Suppressor macrophage treated with lipopolysaccharide for 4 hours (primary cell): Measurements from ENCODE around the gene STK11.

ENCODE experiments used
- DNase-seq: peaks from one replicate; pipeline ENCODE4 v3.0.0-alpha.2; 2020

Gene STK11

GRCh38 chr19:1226522-1227303 is 21.1 kb downstream of the STK11 start:
- no peak for DNase-seq

- DNase-seq: no peak
Observed at GRCh38 chr19:1227304-1228054, 21.9 kb downstream of the STK11 start.

GRCh38 chr19:1228161-1228957 is 22.8 kb downstream of the STK11 start:
- DNase-seq: no peak

- DNase-seq: no peak
Observed at GRCh38 chr19:1229056-1229923, 23.7 kb downstream of the STK11 start.

DNA sequence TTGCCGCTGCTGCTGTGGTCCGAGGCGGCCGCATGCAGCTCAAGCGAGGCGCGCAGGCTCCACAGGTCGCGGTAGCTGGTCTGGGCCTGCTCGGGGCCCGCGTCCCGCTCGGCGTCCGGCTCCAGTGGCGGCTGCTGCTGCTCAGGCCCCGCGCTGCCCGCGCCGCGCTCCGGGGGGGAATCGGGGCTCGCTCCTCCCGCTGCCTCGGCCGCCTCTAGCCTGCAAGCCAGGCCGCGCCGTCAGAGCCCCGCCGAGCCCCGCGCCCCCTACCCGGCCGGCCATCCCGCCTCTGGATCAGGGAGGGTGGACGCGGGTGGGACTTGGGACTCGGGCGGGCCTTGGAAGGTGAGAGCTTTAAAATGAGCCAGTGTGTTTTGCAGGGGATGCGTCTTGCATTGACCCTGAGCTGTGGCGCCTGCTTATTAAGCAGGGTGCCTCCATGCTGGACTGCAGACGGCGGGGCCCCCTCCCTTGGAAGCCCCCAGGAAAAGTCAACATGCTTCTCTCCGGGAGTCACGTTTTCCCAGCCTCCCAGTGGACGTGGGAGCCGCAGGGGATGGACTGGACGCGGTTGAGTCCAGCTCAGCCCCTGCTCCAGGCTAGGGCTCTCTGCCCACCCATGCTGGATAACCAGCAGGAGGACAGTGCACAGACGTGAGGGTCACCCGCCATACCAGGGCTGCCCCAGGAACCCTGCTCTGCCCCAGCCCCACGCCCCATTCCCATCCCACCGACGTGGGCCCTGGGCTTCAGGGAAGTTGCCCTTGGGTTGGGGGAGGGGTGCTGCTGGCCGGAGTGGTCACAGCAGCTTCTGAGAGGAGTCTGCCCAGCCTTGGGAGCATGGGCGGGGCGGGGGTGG is 24.6 kb downstream of the STK11 start:
- DNase-seq: no peak

DNA sequence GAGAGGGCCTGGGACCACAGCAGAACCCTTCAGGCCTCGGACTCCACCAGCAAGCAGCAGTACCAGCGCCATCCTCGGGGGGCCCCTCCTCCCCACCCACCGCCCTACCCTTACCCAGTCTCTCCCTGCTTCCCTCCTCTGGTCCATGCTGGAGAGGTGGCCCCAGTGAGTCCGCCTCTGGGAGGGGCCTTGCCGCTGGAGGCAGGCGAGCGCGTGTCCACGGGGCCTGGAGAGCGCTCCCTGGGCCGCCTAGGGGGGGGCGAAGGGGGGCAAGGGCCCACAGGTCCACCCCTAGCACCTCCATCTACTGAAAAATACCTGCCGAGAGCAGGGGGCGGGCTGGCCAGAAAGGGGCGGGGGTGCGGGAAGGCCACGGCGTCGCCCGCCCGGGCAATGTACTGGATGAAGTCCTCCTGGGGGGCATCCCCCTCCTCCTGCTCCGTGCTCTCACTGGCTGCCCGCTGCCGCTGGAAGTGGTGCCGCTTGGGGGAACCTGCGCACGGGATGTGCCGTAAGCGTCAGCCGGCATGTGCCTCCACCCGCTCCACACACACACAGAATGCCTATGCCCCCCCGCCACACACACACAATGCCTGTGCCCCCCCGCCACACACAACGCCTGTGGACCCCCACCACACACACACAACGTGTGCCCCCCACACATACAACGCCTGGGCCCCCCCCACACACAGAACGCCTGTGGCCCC is 25.4 kb downstream of the STK11 start:
- no peak for DNase-seq

DNA sequence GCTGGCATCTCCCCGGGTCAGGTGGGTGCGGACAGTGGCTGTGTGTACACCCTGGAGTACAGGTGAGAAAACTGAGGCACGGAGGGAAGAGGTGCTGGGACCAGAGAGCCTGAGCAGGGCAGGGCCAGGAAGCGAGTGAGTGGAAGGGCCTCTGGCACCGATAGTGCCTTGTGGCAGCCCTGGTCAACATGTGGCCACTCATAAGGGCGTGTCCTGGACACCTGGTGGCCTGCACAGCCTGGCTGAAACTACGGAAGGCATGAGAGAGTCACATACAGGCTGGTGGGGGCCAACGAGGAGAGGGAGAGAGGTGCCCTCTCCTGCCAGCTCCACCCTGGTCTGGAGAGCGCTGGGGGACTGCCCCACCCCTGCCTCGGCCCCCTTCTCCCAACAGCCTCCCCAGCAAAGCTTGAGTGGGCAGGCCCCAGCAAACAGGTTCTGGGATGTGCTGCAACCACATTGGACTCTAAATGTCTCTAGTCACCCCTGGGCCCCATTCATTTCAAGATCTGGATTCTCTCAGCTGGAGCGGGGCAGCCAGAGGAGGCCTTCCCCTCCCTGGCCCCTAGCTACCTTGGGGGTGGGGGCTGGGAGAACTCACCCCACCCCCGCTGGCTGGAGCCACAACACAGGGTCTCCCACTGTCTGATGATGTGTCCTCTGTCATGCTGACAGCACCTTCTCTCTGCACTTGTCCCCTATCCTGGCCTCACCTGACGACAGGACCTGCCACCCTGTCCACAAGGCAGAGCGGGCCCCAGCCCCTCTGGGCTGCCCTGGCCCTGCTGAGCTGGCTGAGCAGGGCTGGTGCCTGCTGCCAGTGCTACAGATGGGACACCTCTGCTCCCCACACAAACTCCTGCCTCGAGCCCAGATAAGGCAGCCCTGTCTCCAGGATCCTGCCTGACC is 26.4 kb downstream of the STK11 start:
- DNase-seq: no peak

DNA sequence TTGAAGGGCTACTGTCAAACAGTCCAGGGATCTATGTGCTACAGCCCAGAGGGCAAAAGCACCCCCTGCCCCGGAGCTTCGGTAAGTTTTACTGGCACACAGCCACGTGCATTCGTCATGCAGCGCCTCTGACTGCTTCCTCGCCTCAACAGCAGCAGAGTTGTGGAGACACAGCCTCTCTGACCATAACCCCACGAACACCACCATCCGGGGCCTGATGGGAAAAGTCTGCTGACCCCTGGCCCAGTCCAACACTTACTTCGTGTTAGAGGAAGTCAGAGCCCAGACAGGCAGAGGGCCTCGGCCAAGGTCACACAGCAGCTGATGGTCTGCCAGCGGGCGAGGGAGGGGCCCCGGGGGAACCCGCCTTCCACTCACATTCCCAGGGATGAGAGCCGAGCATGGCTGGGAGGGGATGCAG is 27.1 kb downstream of the STK11 start:
- DNase-seq: no peak

DNA sequence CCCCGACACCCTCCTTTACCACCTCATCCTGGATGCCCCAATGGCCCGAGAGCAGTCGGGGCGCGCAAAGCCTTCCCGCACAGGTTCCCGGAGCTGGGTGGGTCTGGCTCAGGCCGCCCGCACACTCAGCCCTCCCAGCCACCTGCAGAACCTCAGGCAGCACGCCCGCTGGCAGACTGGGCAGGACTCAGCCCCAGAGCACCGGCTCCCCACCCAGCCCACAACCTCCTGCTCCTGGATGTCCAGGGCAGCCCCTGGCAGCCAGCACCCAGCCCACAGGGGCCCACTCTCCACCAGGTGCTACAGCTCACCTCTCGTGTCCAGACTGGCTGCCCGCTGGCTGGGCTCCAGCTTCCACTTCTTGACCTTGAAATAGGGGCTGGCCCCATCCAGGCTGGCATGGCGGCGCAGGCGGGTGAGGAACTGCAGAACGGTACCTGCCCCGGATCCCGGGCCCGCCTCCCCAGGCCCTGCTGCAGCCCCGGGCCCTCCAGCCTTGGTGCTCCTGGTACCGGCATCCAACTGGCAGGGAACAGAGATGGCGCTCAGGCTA is 27.6 kb downstream of the STK11 start:
- no peak for DNase-seq

DNA sequence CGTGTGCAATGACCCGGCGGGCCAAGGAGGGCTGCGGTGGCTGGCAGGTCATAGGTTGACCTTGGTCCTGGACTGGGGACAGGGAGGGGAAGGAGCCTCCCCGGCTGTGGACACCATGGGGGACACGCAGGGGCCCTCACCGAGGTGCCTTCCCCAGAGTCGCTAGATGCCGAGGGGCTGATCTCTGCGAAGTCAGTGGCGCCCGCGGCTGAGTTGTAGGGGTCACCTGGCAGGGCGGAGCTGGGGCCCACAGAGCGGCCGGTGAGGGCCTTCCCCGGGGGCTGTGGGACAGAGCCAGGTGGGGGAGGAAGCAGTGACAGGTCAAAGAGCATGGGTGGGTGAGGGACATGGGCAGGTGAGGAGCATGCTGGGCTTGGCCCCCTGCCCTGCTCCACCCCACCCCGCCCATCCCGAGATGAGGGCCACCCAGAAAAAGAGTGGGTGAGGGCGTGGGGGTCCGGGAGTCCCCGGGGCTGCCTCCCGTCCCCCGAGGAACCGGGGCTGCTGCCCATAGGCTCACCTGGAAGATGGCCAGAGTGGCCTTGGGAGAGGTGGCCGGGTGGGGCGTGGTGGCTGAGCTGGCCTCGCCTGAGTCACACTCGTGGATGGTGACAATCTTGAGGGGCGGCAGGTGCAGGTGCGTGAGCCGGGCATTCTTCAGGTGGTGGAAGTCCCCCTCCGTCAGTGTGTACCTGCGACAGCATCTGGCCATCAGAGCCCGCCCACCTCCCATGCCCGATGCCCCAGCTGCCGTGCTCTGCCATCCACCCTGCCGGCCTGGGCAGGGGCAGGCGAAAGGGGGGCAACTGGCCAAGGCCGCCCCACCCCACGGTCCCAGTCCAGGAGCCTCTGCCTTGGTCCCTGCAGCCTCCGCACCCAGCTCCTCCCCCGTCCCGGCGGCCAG is 28.7 kb downstream of the STK11 start:
- no peak for DNase-seq

DNA sequence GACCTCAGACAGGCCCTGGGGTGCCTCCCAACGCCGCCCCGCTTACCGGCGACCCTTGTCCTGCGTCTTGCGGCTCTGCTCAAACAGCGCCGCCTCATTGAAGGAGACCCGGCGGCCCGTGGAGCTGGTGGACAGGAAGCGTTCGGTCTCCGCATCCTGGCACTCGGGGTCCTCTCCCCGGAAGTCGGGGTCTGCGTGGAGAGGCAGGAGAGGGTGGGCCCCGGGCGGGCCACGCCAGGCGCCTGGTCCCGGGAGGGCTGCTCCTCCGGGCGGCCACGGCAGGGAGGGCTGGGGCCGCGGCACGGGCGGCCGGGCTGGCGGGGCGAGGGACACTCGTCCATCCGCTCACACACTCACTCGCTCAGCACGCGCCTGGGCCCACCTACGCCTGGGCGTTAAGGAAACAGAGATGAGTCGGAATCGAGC is 29.4 kb downstream of the STK11 start:
- no peak for DNase-seq

DNA sequence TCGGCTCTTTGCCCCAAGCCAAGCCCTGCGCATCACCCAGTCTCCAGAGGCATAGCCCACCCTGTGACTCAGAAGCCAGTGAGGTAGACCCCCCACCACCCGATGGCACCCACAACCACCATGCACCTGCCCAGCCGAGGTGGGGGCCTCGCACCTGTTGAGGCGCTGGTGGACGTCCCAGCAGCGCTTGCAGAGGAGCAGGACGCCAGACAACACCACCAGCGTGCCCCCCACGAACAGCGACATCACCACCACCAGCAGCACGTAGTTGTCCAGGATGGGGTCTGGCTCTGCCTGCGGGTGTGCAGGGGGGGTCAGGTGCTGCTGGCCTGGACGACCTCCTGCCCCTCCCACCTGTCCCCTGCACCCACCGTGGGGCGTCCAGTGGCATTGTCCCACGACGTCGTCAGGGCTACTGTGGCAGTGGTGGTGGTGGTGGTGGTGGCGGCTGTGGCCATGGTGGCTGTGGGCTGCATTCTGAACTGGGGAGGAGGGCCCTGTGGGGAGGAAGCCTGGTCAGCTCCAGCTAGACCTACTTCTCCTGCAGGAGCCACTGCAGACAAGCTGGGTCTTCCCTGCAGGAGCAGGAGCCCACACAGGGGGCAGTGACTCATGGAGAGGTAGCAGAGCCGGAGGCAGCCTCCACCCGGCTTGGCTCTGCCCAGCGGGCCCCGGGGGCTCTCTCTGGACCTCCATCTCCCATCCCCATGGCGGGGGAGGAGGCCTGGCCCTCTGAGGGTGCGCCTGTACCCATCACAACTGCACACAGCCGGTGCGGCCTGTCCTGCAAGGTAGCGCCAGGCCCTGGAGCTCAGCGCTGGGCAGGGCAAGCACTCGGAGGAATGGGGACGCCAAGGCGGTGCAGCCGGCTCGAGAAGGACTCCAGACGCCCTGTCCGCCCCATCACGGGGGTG is 30.3 kb downstream of the STK11 start:
- no peak for DNase-seq

- DNase-seq: no peak
Observed at GRCh38 chr19:1236576-1236975, 31.0 kb downstream of the STK11 start.

DNA sequence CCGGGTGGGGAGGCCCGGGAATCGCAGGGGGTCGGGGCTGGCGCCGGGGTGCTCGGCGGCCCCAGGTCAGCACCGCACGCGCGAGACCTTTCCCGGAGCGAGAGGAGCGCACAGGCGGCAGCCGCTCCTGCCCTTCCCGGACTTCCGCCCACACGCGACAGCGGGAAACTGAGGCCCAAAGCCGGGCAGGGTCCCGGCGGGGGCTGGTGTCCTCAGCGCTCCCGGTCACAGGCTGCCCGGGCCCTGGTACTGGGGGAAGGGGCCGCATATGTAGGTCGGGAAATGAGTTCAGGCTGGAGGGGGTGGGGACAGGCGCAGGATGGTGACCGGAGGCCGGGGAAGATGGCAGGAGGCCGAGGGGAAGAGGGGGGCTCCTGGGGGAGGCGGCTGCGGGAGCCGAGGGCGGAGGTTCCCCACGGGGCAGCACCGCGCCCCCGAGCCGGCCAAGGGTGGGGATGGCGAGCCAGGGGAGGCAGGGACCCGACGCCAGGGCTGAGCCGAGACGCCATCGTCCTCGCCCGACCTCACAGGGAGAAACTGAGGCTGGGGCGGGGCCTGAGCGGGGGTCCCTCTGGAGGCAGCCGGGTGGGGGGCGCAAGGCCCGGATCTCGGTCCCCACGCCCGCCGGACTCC is 31.6 kb downstream of the STK11 start:
- DNase-seq: no peak

DNA sequence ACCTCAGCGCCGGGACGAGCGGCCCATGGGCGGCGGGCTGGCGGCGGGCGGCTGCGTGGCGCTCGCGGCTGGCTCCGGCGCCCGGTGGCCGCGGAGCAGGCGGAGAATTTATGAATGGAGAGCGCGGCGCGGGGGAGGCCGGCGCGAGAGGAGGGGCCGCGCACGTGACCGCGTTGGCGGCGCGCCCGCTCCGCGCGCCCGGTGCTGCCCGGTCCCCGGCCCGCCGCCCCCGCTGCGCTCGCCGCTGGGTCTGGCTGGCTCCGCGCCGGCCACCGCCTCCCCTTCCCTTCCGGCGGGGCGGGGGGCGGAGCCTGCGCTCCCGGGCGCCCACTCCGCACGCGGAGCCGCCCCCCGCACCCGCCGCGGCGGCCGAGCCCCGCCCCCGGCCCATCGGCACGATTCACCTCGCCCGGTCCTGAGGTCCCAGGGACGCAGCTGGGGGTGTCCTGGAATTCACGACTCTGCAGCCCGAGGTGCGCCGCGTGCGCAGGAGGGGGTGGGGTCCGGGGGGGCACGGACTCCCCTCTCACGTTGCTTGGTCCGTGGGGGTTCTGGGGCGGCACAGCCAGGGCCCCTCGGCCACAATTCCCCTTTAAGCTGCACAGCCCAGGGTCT is 32.3 kb downstream of the STK11 start, which contains the start of gene CBARP:
Gene CBARP (minus strand): TSS at position 252 of the 615 bp plus-strand sequence. CDS start 1,905 bp downstream, outside the sequence.
- DNase-seq: peak; percentile 51
